ENCODE measurements around the gene SLC25A53. TPM values are rescaled to one million over a fixed set of nuclear protein-coding genes. Genes with fewer than 3 reads are reported as not detected.

The SLC25A53 gene
- total and polyA plus RNA-seq, 2 experiments from 2014 or later: 5.7 to 6.8 TPM

- H3K27me3 ChIP-seq: no peaks in the 10 kb centered on the region
- H3K27ac ChIP-seq: no peak overlapping the region
- H2AFZ ChIP-seq: no peak overlapping the region
- TF ChIP-seq EZH2phosphoT487 (IDR thresholded peaks at IDR 0.05; ENCODE audit: low read depth, severe bottlenecking, unreplicated experiment): no peak
- no peak for TF ChIP-seq CTCF (IDR thresholded peaks at IDR 0.05; ENCODE audit: poor library complexity)
- TF ChIP-seq EZH2 (IDR thresholded peaks at IDR 0.05; ENCODE audit: borderline replicate concordance): no peak
- no peaks in the 10 kb centered on the region for H3K9me2 ChIP-seq (replicated peaks; ENCODE audit: insufficient read depth)
- no peak overlapping the region for H3K4me2 ChIP-seq
- DNase-seq (ENCODE audit: low spot score): no peak
- 81% methylated on average over 1 of the region's 1 CpG for WGBS (ENCODE audit: low lambda C conversion rate, missing lambda C conversion rate)
- no peaks in the 10 kb centered on the region for H3K36me3 ChIP-seq (replicated peaks; ENCODE audit: insufficient read depth, low read depth)
- no peaks in the 10 kb centered on the region for H3K79me2 ChIP-seq
- H3K9me3 ChIP-seq (ENCODE audit: low read depth): no peaks in the 10 kb centered on the region
- no peaks in the 10 kb centered on the region for H4K20me1 ChIP-seq (ENCODE audit: insufficient read depth, poor library complexity, severe bottlenecking)
- no peaks in the 10 kb centered on the region for H3K4me1 ChIP-seq (ENCODE audit: insufficient read depth)
- no peak overlapping the region for H3K4me3 ChIP-seq
Observed at GRCh38 chrX:104108955-104109354, 47.9 kb downstream of the SLC25A53 start.

- no peak for DNase-seq (ENCODE audit: low spot score)
- no peaks in the 10 kb centered on the region for H3K4me1 ChIP-seq (ENCODE audit: insufficient read depth)
- H2AFZ ChIP-seq: no peak overlapping the region
- no peaks in the 10 kb centered on the region for H3K79me2 ChIP-seq
- H3K27ac ChIP-seq: no peak overlapping the region
- no peaks in the 10 kb centered on the region for H3K27me3 ChIP-seq
- 70% methylated on average over 11 of the region's 11 CpGs for WGBS (ENCODE audit: low lambda C conversion rate, missing lambda C conversion rate)
- H3K4me2 ChIP-seq: no peak overlapping the region
- H3K4me3 ChIP-seq: no peak overlapping the region
- no peaks in the 10 kb centered on the region for H4K20me1 ChIP-seq (ENCODE audit: insufficient read depth, poor library complexity, severe bottlenecking)
- TF ChIP-seq EZH2phosphoT487 (IDR thresholded peaks at IDR 0.05; ENCODE audit: low read depth, severe bottlenecking, unreplicated experiment) (no peak), CTCF (IDR thresholded peaks at IDR 0.05; ENCODE audit: poor library complexity) (no peak), EZH2 (IDR thresholded peaks at IDR 0.05; ENCODE audit: borderline replicate concordance) (no peak)
- no peaks in the 10 kb centered on the region for H3K36me3 ChIP-seq (replicated peaks; ENCODE audit: insufficient read depth, low read depth)
- no peaks in the 10 kb centered on the region for H3K9me3 ChIP-seq (ENCODE audit: low read depth)
- H3K9me2 ChIP-seq (replicated peaks; ENCODE audit: insufficient read depth): no peaks in the 10 kb centered on the region
Observed at GRCh38 chrX:104105330-104106262, 51.2 kb downstream of the SLC25A53 start.

GRCh38 chrX:104104676-104105075 lies 52.1 kb downstream of the SLC25A53 start:
- H3K27me3 ChIP-seq: no peaks in the 10 kb centered on the region
- no peak for DNase-seq (ENCODE audit: low spot score)
- H3K27ac ChIP-seq: no peak overlapping the region
- no peaks in the 10 kb centered on the region for H3K79me2 ChIP-seq
- WGBS (ENCODE audit: low lambda C conversion rate, missing lambda C conversion rate): 81% methylated on average over 10 of the region's 10 CpGs
- no peak overlapping the region for H2AFZ ChIP-seq
- H3K9me3 ChIP-seq (ENCODE audit: low read depth): no peaks in the 10 kb centered on the region
- TF ChIP-seq EZH2 (IDR thresholded peaks at IDR 0.05; ENCODE audit: borderline replicate concordance): no peak
- no peaks in the 10 kb centered on the region for H4K20me1 ChIP-seq (ENCODE audit: insufficient read depth, poor library complexity, severe bottlenecking)
- no peak overlapping the region for H3K4me3 ChIP-seq
- H3K9me2 ChIP-seq (replicated peaks; ENCODE audit: insufficient read depth): no peaks in the 10 kb centered on the region
- no peak overlapping the region for H3K4me2 ChIP-seq
- no peaks in the 10 kb centered on the region for H3K4me1 ChIP-seq (ENCODE audit: insufficient read depth)
- H3K36me3 ChIP-seq (replicated peaks; ENCODE audit: insufficient read depth, low read depth): no peaks in the 10 kb centered on the region

GRCh38 chrX:104098919-104099318 lies 57.9 kb downstream of the SLC25A53 start:
- Histone ChIP-seq H3K4me3 (no peak overlapping the region), H3K27me3 (no peaks in the 10 kb centered on the region), H3K79me2 (no peaks in the 10 kb centered on the region), H4K20me1 (ENCODE audit: insufficient read depth, poor library complexity, severe bottlenecking) (no peaks in the 10 kb centered on the region), H2AFZ (no peak overlapping the region), H3K4me2 (no peak overlapping the region), H3K27ac (no peak overlapping the region), H3K9me3 (ENCODE audit: low read depth) (no peaks in the 10 kb centered on the region), H3K9me2 (replicated peaks; ENCODE audit: insufficient read depth) (no peaks in the 10 kb centered on the region), H3K4me1 (ENCODE audit: insufficient read depth) (no peaks in the 10 kb centered on the region), H3K36me3 (replicated peaks; ENCODE audit: insufficient read depth, low read depth) (no peaks in the 10 kb centered on the region)
- TF ChIP-seq CTCF (IDR thresholded peaks at IDR 0.05; ENCODE audit: poor library complexity): no peak
- no peak for TF ChIP-seq EZH2 (IDR thresholded peaks at IDR 0.05; ENCODE audit: borderline replicate concordance)
- no peak for TF ChIP-seq EZH2phosphoT487 (IDR thresholded peaks at IDR 0.05; ENCODE audit: low read depth, severe bottlenecking, unreplicated experiment)
- DNase-seq (ENCODE audit: low spot score): no peak
